C4-2B (cell line): ENCODE measurements around the gene UBN1.

ENCODE experiments used
- H3K27ac ChIP-seq: fragments of 450-650 bp; 2 replicates; pipeline ENCODE4 v1.5.1; 2017
- ZFX ChIP-seq: fragments of 450-650 bp; IDR thresholded peaks from 2 replicates; pipeline ENCODE4 v1.6.1; 2017
- TF ChIP-seq, protein P1 (sequence below): fragments of 450-650 bp; conservative IDR thresholded peaks from 2 replicates; pipeline ENCODE4 v1.5.1; 2017; ENCODE audit warnings: mild to moderate bottlenecking

UBN1 gene

DNA sequence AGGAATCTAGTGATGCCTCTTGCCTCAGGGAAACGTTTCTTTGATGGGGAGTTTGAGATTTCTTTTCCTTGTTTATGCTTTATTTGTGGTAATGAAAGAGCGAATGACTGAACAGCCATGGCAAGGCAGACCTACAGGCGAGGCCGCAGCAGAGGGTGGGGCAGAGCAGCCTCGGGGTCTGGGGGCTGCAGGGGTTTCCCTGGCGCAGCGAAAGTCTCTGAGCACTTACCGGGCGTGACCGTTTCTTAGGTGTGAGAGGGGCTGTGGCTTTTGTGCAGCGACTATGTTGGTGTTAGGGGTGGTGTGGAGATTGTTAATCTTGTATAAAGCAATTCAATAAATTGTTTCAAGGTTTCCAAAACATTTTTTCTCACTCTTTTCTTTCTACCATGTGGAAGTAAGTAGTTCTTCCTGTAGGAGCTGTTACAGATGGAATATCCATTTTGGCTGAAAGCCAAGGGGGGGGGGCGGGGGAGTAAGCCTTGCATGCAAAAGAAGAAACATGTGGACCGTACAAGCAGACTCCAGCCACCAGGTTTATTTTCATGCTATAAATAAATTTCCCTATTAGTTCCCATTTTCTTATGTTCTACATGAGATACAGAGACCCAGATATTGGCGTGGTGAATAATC is 34.8 kb downstream of the UBN1 start:
- TF ChIP-seq, protein P1, sequence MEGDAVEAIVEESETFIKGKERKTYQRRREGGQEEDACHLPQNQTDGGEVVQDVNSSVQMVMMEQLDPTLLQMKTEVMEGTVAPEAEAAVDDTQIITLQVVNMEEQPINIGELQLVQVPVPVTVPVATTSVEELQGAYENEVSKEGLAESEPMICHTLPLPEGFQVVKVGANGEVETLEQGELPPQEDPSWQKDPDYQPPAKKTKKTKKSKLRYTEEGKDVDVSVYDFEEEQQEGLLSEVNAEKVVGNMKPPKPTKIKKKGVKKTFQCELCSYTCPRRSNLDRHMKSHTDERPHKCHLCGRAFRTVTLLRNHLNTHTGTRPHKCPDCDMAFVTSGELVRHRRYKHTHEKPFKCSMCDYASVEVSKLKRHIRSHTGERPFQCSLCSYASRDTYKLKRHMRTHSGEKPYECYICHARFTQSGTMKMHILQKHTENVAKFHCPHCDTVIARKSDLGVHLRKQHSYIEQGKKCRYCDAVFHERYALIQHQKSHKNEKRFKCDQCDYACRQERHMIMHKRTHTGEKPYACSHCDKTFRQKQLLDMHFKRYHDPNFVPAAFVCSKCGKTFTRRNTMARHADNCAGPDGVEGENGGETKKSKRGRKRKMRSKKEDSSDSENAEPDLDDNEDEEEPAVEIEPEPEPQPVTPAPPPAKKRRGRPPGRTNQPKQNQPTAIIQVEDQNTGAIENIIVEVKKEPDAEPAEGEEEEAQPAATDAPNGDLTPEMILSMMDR = no peak
- TF ChIP-seq ZFX = no peak
- H3K27ac ChIP-seq = no peak overlapping the region

DNA sequence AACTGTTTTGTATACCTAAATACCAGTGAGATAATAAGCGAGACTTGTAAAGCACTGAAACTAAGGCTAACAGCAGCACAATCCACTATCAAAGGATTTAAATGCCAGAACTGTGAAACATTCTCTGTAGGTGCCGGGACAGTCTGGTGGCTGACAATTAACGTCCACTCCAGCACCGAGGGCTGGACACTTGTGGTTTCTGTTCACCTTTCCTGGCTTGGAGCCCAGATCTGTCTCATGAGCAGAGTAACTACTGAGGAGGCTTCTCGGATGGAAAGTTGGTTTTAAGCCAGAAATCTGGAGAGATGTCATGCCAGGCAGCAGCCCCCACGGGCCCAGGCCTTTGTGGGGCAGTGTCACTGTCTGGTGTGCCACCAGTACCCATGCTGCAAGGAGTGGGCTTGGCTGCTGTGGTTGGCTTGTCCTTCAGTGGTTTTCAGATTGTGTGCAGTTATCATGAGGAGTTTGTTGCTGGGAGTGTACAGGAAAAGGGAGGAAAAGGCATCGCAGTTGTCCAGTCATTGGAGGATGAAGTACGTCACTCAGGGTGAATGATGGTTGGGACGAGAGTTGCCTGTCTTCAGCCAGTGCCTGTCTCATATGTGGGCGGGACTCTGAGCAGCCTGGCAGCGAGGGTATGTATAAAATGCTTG is 35.5 kb downstream of the UBN1 start:
- TF ChIP-seq, protein P1 = no peak
- no peak for TF ChIP-seq ZFX
- H3K27ac ChIP-seq = no peak overlapping the region

DNA sequence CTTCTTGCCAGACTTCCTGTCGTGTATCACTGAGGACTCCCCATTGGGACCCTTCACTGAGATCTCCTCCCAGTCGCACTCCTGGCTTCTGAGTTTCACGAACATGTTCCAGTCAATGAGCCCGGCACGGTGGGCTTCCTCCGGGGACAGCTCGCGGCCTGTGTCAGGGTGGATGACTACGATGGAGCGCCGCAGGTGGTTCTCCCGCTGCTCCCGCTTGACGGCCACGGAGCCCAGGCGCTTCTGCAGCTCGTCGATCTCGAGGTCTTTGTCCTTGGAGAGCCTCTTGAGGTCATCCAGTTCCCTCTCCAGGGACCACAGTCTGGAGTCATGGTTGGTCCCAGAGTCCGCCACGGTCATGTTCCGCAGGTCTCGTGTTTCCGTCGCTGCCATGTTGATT is 36.2 kb downstream of the UBN1 start:
- TF ChIP-seq, protein P1 = no peak
- no peak for TF ChIP-seq ZFX
- no peak overlapping the region for H3K27ac ChIP-seq

DNA sequence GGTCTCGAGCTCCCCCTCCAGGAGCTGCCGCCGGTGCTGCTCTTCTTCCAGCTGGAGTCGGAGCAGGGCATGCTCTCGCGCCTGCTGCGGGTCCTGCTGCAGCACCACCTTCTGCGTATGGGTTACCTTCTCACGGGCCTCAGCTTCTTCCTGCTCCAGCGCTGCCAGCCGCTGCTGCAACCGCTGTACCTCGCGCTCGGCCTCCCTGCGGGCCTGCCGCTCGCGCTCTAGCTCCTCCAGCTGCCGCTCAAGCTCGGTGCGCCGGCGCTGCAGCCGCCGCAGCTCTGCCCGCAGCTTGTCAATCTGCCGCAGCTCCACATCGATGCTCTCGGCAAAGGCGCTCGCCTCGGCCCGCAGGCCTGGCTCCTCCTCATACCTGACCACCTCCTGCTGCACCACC is 36.9 kb downstream of the UBN1 start:
- no peak overlapping the region for H3K27ac ChIP-seq
- no peak for TF ChIP-seq ZFX
- TF ChIP-seq, protein P1 = no peak

DNA sequence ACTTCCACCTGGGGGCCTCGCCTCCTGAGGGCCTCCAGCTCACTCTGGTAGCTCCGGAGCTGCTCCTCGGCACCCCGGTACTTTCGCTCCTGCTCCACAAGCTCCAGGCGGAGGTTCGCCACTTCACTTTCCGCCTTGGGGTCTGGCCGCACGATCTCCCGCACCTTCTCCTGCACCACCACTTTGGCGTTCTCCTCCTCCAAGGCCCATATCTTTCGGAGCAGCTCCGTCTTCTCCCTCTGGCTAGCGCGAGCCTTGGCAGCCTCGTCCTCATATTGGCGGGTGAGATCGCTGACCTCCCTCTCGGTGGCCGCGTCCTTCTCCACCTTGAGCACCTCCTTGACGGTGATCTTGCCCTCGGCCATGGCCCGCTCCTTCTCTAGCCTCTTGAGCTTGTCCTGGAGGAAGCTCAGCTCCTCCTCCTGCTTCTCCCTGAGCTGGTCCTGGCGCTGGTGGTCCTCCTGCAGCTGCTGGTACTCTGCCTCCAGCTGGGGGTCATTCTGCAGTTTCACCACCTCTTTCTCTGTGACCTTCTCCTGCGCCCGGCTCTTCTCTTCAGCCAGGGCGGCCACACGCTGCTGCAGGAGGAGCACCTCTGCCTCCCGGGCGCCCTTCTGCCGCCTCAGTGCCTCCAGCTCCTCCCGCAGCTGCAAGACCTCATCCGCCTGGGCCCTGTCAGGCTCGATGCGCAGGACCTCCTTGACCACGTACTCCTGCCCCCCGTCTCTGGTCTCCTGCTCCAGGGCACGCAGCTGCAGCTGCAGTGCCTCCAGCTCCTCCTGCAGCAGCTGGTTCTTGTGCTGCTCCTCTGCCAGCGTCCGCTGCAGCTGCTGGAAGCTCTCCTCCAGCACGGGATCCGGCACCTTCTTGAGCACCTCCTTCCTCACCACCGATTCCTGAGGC is 37.9 kb downstream of the UBN1 start:
- no peak for TF ChIP-seq ZFX
- TF ChIP-seq, protein P1 = no peak
- H3K27ac ChIP-seq = no peak overlapping the region

DNA sequence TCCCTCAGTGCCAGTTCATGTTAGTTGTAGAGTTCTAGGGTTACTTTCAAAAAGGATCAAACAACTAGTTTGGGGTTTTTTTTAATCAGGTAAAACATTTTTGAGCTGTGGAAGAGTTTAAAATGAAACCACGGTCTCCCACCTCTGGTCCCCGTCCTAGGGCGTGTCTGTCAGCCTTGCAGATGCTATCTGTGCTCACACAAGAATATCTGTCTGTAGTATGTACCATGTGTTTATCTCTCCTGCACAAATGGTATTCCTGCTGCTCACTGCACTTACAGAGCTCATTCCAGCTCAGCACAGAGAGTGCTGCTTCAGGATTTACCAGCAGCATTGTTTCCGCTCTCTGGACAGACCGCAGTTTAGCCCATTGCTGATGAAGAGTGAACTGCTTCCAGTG is 38.9 kb downstream of the UBN1 start:
- no peak for TF ChIP-seq ZFX
- TF ChIP-seq, protein P1 = no peak
- no peak overlapping the region; the same call in 1 of the 2 replicates for H3K27ac ChIP-seq
